Lung (tissue), 12 donors: ENCODE data around the gene CHML. TPM values are rescaled to one million over a fixed set of nuclear protein-coding genes. Genes with fewer than 3 reads are reported as not detected.

ENCODE experiments used
- ATAC-seq: fragments of 200-7000 bp; cut with Tn5 transposase; one replicate; pipeline ENCODE4 v1.9.1; 2020; ENCODE audit warnings: moderate number of reproducible peaks; ENCODE audit not compliant: insufficient read depth, low FRiP score
- DNase-seq, 3 donors: peaks; one replicate each; pipeline ENCODE4 v3.0.0-alpha.2; 2013 to 2017
- H3K27ac ChIP-seq, 2 donors: one replicate each; pipeline ENCODE4 v1.5.1; 2013; ENCODE audit warnings: mild to moderate bottlenecking in 2 of 2, moderate library complexity in 2 of 2, control low read depth in 1 of 2, inconsistent platforms in 1 of 2, low read depth in 1 of 2, low read length in 1 of 2
- H3K27me3 ChIP-seq, 3 donors: one replicate each; pipeline ENCODE4 v1.5.1; 2013; ENCODE audit warnings: low read length in 2 of 3; ENCODE audit not compliant: control insufficient read depth in 3 of 3, insufficient read depth in 3 of 3
- H3K36me3 ChIP-seq, 4 donors: one replicate each; pipeline ENCODE4 v1.5.1; 2013; ENCODE audit warnings: low read length in 4 of 4, mild to moderate bottlenecking in 1 of 4, moderate library complexity in 1 of 4; ENCODE audit not compliant: control insufficient read depth in 4 of 4, insufficient read depth in 4 of 4
- H3K4me1 ChIP-seq, 5 donors: one replicate each; pipeline ENCODE4 v1.5.1; 2013; ENCODE audit warnings: low read length in 5 of 5, mild to moderate bottlenecking in 2 of 5, moderate library complexity in 1 of 5; ENCODE audit not compliant: control insufficient read depth in 5 of 5, insufficient read depth in 5 of 5
- H3K4me3 ChIP-seq: one replicate; pipeline ENCODE4 v1.5.1; 2013; ENCODE audit warnings: mild to moderate bottlenecking, control low read depth, moderate library complexity
- H3K9ac ChIP-seq, 2 donors: one replicate each; pipeline ENCODE4 v1.5.1; 2013; ENCODE audit warnings: low read length in 2 of 2, control low read depth in 1 of 2; ENCODE audit not compliant: insufficient read depth in 1 of 2
- H3K9me3 ChIP-seq, 4 donors: one replicate each; pipeline ENCODE4 v1.5.1; 2013; ENCODE audit warnings: low read length in 3 of 4, mild to moderate bottlenecking in 1 of 4, moderate library complexity in 1 of 4; ENCODE audit not compliant: control insufficient read depth in 4 of 4, insufficient read depth in 3 of 4
- CTCF ChIP-seq: IDR thresholded peaks from 2 replicates; pipeline ENCODE4 v1.5.1; 2012; ENCODE audit warnings: mild to moderate bottlenecking; ENCODE audit errors: control extremely low read depth, extremely low read depth
- WGBS, 2 donors: extraction: QIAGEN DNeasy Blood & Tissue Kit; methylation state at CpG; one replicate each; pipeline ENCODE4 v1.1.7; 2013; 5-methylcytosine and 5-hydroxymethylcytosine counted together
- polyA plus RNA-seq, 2 donors: library from polyadenylated mRNA; stranded (reverse); fragments of 200-250 nt; gene quantifications; one replicate each; pipeline ENCODE4 v1.2.1, GENCODE V29; 2013
- total RNA-seq, 2 donors: library from RNA; depleted of rRNA in 1 of 2; stranded (reverse); fragments of >200 nt in 1 of 2; gene quantifications; one replicate each; pipeline ENCODE4 v1.2.1, GENCODE V29; 2014 to 2021
- donor health status: control.
- donor health status: control.
- donor health status: Bipolar disorder and iron deficiency.
- donor health status: healthy.
- donor health status: DM: yes; HTN: yes; CAD: no.

CHML gene
- total and polyA plus RNA-seq, 4 donors: 2.4 to 24.6 (median 4.8) TPM

GRCh38 chr1:241640867-241641622 lies 876 bp upstream of the CHML start:
- Histone ChIP-seq H3K36me3 (no peaks in the 10 kb centered on the region), H3K9me3 (no peaks in the 10 kb centered on the region), H3K27ac (peak overlapping the region; percentile 11 to 37), H3K4me1 (peaks cover 0 to 17% (median 11%) of the 10 kb centered on the region in 5 donors), H3K4me3 (no peak overlapping the region), H3K9ac (no peak overlapping the region), H3K27me3 (no peaks in the 10 kb centered on the region)
- TF ChIP-seq CTCF: no peak
- no peak for ATAC-seq
- DNase-seq: no peak
- WGBS, 2 donors: 73 to 89% methylated on average over 9 of the region's 9 CpGs

- TF ChIP-seq CTCF: no peak
- H3K4me1 ChIP-seq: peaks cover 0 to 17% (median 11%) of the 10 kb centered on the region in 5 donors
- H3K27ac ChIP-seq: peak overlapping the region; percentile 84
- H3K9me3 ChIP-seq: no peaks in the 10 kb centered on the region
- peaks cover 0 to 8% (median 3%) of the 10 kb centered on the region in 4 donors for H3K36me3 ChIP-seq
- H3K27me3 ChIP-seq: no peaks in the 10 kb centered on the region
- peak overlapping the region; percentile 77 to 92 for H3K9ac ChIP-seq
- DNase-seq: peak; percentile 42 to 52 (median 46)
- no peak for ATAC-seq
- 1 to 2% methylated on average over 29 to 42 of the region's 42 CpGs for WGBS, 2 donors
- H3K4me3 ChIP-seq: peak overlapping the region; percentile 72
Measured at GRCh38 chr1:241639623-241640148, 483 bp downstream of the CHML start.

- Histone ChIP-seq H3K27me3 (no peaks in the 10 kb centered on the region), H3K36me3 (peaks cover 0 to 8% (median 5%) of the 10 kb centered on the region in 4 donors), H3K4me1 (peaks cover 0 to 17% (median 11%) of the 10 kb centered on the region in 5 donors), H3K9me3 (no peaks in the 10 kb centered on the region), H3K27ac (peak overlapping the region in 1 of 2 donors; percentile 21), H3K4me3 (peak overlapping the region; percentile 72), H3K9ac (peak overlapping the region; percentile 47 to 63)
- DNase-seq (peak in 2 of 3 donors; percentile 31 to 49), ATAC-seq (no peak)
- 9 to 12% methylated on average over 11 of the region's 11 CpGs for WGBS, 2 donors
- TF ChIP-seq CTCF: no peak
Measured at GRCh38 chr1:241638909-241639622, 1.1 kb downstream of the CHML start.
